Measurements from ENCODE around the gene CLEC18B.
A peak's percentile ranks its signal among the peaks of the same experiment; 100 is the strongest.
"Not testable (repeated sequence)": the region's sequence is repeated elsewhere in the genome, so short reads cannot be mapped to it uniquely, and the experiment has no call there.

Gene CLEC18B

DNA sequence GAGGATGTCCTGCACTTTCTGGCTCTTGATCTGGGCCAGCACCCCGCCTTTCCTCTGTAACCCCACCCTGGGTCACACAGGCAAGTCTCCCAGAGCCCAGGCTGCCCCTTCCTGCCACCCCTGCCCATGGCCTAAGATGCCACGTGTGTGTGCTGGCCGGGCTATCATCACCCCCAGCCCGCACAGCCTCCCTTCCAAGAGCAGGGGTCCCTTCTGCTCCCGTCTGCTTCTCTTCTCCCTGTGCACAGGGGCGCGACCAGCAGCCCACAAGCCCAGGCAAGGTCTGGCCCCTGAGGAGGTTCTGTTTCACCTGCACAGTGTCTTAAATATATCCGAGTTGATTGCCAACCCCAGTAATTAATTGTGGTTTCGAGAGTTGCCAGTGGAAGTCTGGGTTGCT, 10.3 kb downstream of the CLEC18B start:
- H2BK5ac ChIP-seq (ENCODE audit: low read depth, low read length, poor library complexity, severe bottlenecking); H3K4me3 ChIP-seq (ENCODE audit: insufficient read depth in 1 of 2, low read depth in 1 of 2, low read length in 2 of 2); H3K4me1 ChIP-seq (ENCODE audit: control insufficient read depth, insufficient read depth, low read depth, low read length); H2AK5ac ChIP-seq (ENCODE audit: low read length, severe bottlenecking); H4K8ac ChIP-seq (ENCODE audit: low read length); H3K18ac ChIP-seq (ENCODE audit: low read depth in 1 of 2, low read length in 2 of 2); H2BK12ac ChIP-seq (ENCODE audit: low read length in 2 of 2); H3K9me3 ChIP-seq (ENCODE audit: control insufficient read depth, low read length); H3K23ac ChIP-seq (ENCODE audit: low read length in 2 of 2); H3K9ac ChIP-seq (ENCODE audit: low read length); H4K91ac ChIP-seq (ENCODE audit: low read length); H2BK15ac ChIP-seq (ENCODE audit: low read depth, poor library complexity, severe bottlenecking); H2AFZ ChIP-seq (ENCODE audit: low read depth, low read length); H3K4me2 ChIP-seq (ENCODE audit: low read length, poor library complexity, severe bottlenecking); H3K4ac ChIP-seq (ENCODE audit: low read depth in 1 of 2, low read length in 2 of 2); H3K36me3 ChIP-seq (ENCODE audit: control insufficient read depth in 1 of 2, insufficient read depth in 2 of 2, low read depth in 1 of 2, low read length in 2 of 2); H2BK120ac ChIP-seq (ENCODE audit: low read depth, low read length); H3K14ac ChIP-seq (ENCODE audit: low read length in 2 of 2); H3K27me3 ChIP-seq (ENCODE audit: control insufficient read depth in 1 of 2, insufficient read depth in 1 of 2, low read length in 2 of 2); H3K79me1 ChIP-seq (replicated peaks; ENCODE audit: low read length, poor library complexity, severe bottlenecking); DNase-seq; H3K27ac ChIP-seq (ENCODE audit: low read length, poor library complexity, severe bottlenecking): not testable (repeated sequence)
- 100% methylated on average over 2 of the region's 9 CpGs for WGBS

DNA sequence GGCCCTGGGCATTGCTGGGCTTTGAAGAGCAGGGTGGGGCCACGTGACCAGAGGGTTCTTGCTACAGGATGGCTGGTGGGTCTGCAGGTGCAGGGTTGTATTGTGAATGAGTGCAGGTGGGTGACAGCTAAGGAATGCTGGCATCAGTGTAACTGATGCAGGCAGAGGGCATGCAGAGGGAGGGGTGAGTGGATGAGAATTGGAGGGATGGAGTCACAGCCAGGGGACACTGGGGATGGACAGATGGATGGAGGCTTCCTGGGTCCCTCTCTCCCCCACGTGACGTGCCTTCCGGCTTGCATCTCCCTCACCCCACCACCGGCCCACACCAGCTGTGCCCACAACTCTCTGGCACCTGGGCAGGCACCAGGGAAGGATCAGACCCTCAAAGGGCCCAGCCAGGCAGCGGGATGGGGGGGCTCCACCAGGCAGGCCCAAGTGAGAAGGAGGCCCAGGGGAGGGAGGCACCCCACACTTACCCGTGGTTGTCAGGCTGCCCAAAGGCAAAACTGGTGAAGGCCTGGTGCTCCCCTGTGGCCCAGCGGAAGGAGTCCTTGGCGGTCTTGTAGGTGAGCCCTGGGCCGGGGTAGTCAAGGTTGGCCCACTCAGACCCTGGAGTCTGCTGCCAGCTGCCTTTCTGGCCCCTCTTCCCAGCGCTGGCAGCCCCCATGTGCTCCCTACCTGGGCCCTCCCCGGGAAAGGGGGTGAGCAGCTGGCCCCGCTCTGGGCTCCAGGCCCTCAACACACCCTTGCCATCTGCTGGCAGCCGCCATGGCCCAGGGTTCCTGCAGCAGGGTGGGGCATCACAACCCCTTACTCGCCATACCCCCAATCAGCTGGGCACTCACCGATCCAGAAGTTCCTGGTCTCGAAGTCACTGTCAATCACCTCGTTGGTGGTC, 11.0 kb downstream of the CLEC18B start:
- not testable (repeated sequence) for H3K4me3 ChIP-seq (ENCODE audit: insufficient read depth in 1 of 2, low read depth in 1 of 2, low read length in 2 of 2); H2BK120ac ChIP-seq (ENCODE audit: low read depth, low read length); H2BK15ac ChIP-seq (ENCODE audit: low read depth, poor library complexity, severe bottlenecking); H3K27ac ChIP-seq (ENCODE audit: low read length, poor library complexity, severe bottlenecking); H2AFZ ChIP-seq (ENCODE audit: low read depth, low read length); H3K18ac ChIP-seq (ENCODE audit: low read depth in 1 of 2, low read length in 2 of 2); H3K9ac ChIP-seq (ENCODE audit: low read length); DNase-seq; H3K23ac ChIP-seq (ENCODE audit: low read length in 2 of 2); H3K14ac ChIP-seq (ENCODE audit: low read length in 2 of 2); H4K8ac ChIP-seq (ENCODE audit: low read length); H3K4ac ChIP-seq (ENCODE audit: low read depth in 1 of 2, low read length in 2 of 2); H3K79me1 ChIP-seq (replicated peaks; ENCODE audit: low read length, poor library complexity, severe bottlenecking); H2BK5ac ChIP-seq (ENCODE audit: low read depth, low read length, poor library complexity, severe bottlenecking); H2AK5ac ChIP-seq (ENCODE audit: low read length, severe bottlenecking); H3K9me3 ChIP-seq (ENCODE audit: control insufficient read depth, low read length); H3K27me3 ChIP-seq (ENCODE audit: control insufficient read depth in 1 of 2, insufficient read depth in 1 of 2, low read length in 2 of 2); H2BK12ac ChIP-seq (ENCODE audit: low read length in 2 of 2); H3K36me3 ChIP-seq (ENCODE audit: control insufficient read depth in 1 of 2, insufficient read depth in 2 of 2, low read depth in 1 of 2, low read length in 2 of 2); H3K4me2 ChIP-seq (ENCODE audit: low read length, poor library complexity, severe bottlenecking); H3K4me1 ChIP-seq (ENCODE audit: control insufficient read depth, insufficient read depth, low read depth, low read length); H4K91ac ChIP-seq (ENCODE audit: low read length)
- WGBS = no CpG with 5 or more reads among the region's 18 CpGs

DNA sequence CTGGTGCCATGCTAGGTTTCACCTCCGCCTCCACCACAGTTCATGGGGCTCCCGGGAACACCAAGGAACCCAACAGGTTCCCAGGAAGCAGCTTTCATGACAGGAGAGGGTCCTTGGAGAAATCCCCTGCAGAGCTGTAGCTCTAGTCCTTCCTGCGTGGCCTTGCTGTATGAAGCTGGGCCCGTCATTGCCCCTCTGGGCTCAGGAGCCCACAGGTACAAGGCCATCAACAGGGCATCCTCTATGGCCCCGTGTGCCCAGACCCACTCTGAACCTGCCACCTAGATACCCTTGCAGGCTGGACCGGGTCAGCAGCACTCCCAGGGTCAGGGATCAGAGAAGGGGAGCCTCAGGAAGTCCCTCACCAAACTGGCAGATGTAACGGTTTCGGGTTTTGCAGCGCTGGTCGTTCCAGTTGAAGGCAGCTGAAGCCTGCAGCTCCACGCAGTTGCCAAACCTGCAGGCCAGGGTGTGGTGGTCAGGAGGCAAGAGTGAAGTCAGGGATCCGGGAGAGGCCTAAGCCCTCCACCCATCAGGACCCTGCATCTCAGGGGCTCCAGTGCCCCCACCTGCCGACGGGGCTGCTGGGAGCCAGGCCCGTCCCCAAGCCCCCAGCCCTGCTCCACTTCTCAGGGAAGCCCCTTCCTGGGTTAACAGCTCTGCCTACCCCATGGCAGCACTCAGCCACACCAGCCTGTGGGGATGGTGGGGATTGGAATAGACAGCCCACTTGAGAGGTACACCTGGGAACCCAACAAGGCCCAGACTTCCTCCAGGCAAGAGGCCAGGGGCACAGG, 11.9 kb downstream of the CLEC18B start:
- not testable (repeated sequence) for H3K27me3 ChIP-seq (ENCODE audit: control insufficient read depth in 1 of 2, insufficient read depth in 1 of 2, low read length in 2 of 2)

GRCh38 chr16:74407362-74407705, 13.9 kb downstream of the CLEC18B start:
- not testable (repeated sequence) for H3K36me3 ChIP-seq (ENCODE audit: control insufficient read depth in 1 of 2, insufficient read depth in 2 of 2, low read depth in 1 of 2, low read length in 2 of 2); H2BK120ac ChIP-seq (ENCODE audit: low read depth, low read length); H3K27me3 ChIP-seq (ENCODE audit: control insufficient read depth in 1 of 2, insufficient read depth in 1 of 2, low read length in 2 of 2); H2AK5ac ChIP-seq (ENCODE audit: low read length, severe bottlenecking); H3K14ac ChIP-seq (ENCODE audit: low read length in 2 of 2); H2BK15ac ChIP-seq (ENCODE audit: low read depth, poor library complexity, severe bottlenecking); H3K9me3 ChIP-seq (ENCODE audit: control insufficient read depth, low read length); H3K27ac ChIP-seq (ENCODE audit: low read length, poor library complexity, severe bottlenecking); H3K4me1 ChIP-seq (ENCODE audit: control insufficient read depth, insufficient read depth, low read depth, low read length); H2BK12ac ChIP-seq (ENCODE audit: low read length in 2 of 2); H3K4ac ChIP-seq (ENCODE audit: low read depth in 1 of 2, low read length in 2 of 2); H3K4me2 ChIP-seq (ENCODE audit: low read length, poor library complexity, severe bottlenecking); H3K79me1 ChIP-seq (replicated peaks; ENCODE audit: low read length, poor library complexity, severe bottlenecking); H3K23ac ChIP-seq (ENCODE audit: low read length in 2 of 2); H2BK5ac ChIP-seq (ENCODE audit: low read depth, low read length, poor library complexity, severe bottlenecking)
- H3K9ac ChIP-seq (ENCODE audit: low read length) = peak overlapping the region; percentile 75
- no CpG with 5 or more reads among the region's 23 CpGs for WGBS
- peak overlapping the region; percentile 18 for H4K91ac ChIP-seq (ENCODE audit: low read length)
- H4K8ac ChIP-seq (ENCODE audit: low read length) = peak overlapping the region; percentile 70
- peak overlapping the region; percentile 39 for H2AFZ ChIP-seq (ENCODE audit: low read depth, low read length)
- H3K4me3 ChIP-seq (ENCODE audit: insufficient read depth in 1 of 2, low read depth in 1 of 2, low read length in 2 of 2) = peak overlapping the region; percentile 41 to 60
- peak overlapping the region in 1 of 2 experiments; percentile 48 for H3K18ac ChIP-seq (ENCODE audit: low read depth in 1 of 2, low read length in 2 of 2)
- peak; percentile 27 for DNase-seq

More for the DNA sequence above, 11.9 kb downstream of the CLEC18B start:
- not testable (repeated sequence) for H2BK15ac ChIP-seq (ENCODE audit: low read depth, poor library complexity, severe bottlenecking); H4K8ac ChIP-seq (ENCODE audit: low read length); H3K4ac ChIP-seq (ENCODE audit: low read depth in 1 of 2, low read length in 2 of 2); DNase-seq; H2BK5ac ChIP-seq (ENCODE audit: low read depth, low read length, poor library complexity, severe bottlenecking); H3K4me1 ChIP-seq (ENCODE audit: control insufficient read depth, insufficient read depth, low read depth, low read length); H3K27ac ChIP-seq (ENCODE audit: low read length, poor library complexity, severe bottlenecking); H3K36me3 ChIP-seq (ENCODE audit: control insufficient read depth in 1 of 2, insufficient read depth in 2 of 2, low read depth in 1 of 2, low read length in 2 of 2); H3K9me3 ChIP-seq (ENCODE audit: control insufficient read depth, low read length); H2BK12ac ChIP-seq (ENCODE audit: low read length in 2 of 2); H2AK5ac ChIP-seq (ENCODE audit: low read length, severe bottlenecking); H3K4me2 ChIP-seq (ENCODE audit: low read length, poor library complexity, severe bottlenecking); H4K91ac ChIP-seq (ENCODE audit: low read length); H2AFZ ChIP-seq (ENCODE audit: low read depth, low read length); H3K9ac ChIP-seq (ENCODE audit: low read length); H3K4me3 ChIP-seq (ENCODE audit: insufficient read depth in 1 of 2, low read depth in 1 of 2, low read length in 2 of 2); H2BK120ac ChIP-seq (ENCODE audit: low read depth, low read length); H3K18ac ChIP-seq (ENCODE audit: low read depth in 1 of 2, low read length in 2 of 2); H3K14ac ChIP-seq (ENCODE audit: low read length in 2 of 2); H3K23ac ChIP-seq (ENCODE audit: low read length in 2 of 2); H3K79me1 ChIP-seq (replicated peaks; ENCODE audit: low read length, poor library complexity, severe bottlenecking)
- WGBS = no CpG with 5 or more reads among the region's 15 CpGs
